Activated CD8-positive, alpha-beta T cell treated with anti-CD3 and anti-CD28 coated beads for 36 hours (primary cell): ENCODE measurements around the gene ATP8B4. TPM values are rescaled to one million over a fixed set of nuclear protein-coding genes. Genes with fewer than 3 reads are reported as not detected.

Source experiments
- ATAC-seq: fragments of 200-7000 bp; cut with Tn5 transposase; one replicate; pipeline ENCODE4 v1.10.0; 2021; ENCODE audit warnings: mild to moderate bottlenecking, moderate library complexity
- CTCF ChIA-PET: fragments of 350-600 bp; sonication (Branson Sonifier 250); formaldehyde crosslinking; loops from one replicate; lab custom pipeline; 2021; ENCODE audit warnings: antibody characterized with exemption; lab: Charles Lee
- POLR2A ChIA-PET: fragments of 350-600 bp; sonication (Branson Sonifier 250); formaldehyde crosslinking; loops from one replicate; lab custom pipeline; 2021; ENCODE audit warnings: antibody characterized with exemption; lab: Charles Lee
- DNase-seq: peaks from one replicate; pipeline ENCODE4 v3.0.0-alpha.2; 2020
- H3K27ac Mint-ChIP-seq: one replicate; pipeline ENCODE4 v1.8.0; 2021; ENCODE audit warnings: mild to moderate bottlenecking, mixed read lengths
- H3K27me3 Mint-ChIP-seq: one replicate; pipeline ENCODE4 v1.8.0; 2021; ENCODE audit warnings: mixed read lengths
- H3K36me3 Mint-ChIP-seq: one replicate; pipeline ENCODE4 v1.8.0; 2021; ENCODE audit warnings: low read depth, mixed read lengths
- H3K4me1 Mint-ChIP-seq: one replicate; pipeline ENCODE4 v1.8.0; 2021; ENCODE audit warnings: low read depth, mixed read lengths
- H3K4me3 Mint-ChIP-seq: one replicate; pipeline ENCODE4 v1.8.0; 2021; ENCODE audit warnings: mild to moderate bottlenecking, moderate library complexity, mixed read lengths
- H3K9me3 Mint-ChIP-seq: one replicate; pipeline ENCODE4 v1.8.0; 2021; ENCODE audit warnings: mixed read lengths
- intact Hi-C: fragments of 100-400 bp; cut with micrococcal nuclease; formaldehyde crosslinking; loops from one replicate; pipeline ENCODE4 v1.10.0; 2022
- total RNA-seq, 2 experiments: library from RNA; stranded (reverse); gene quantifications; one replicate each; pipeline ENCODE4 v1.2.3, GENCODE V29; 2021
- TF ChIP-seq, protein P1 (sequence below): fragments of 200-600 bp; IDR thresholded peaks from one replicate; pipeline ENCODE4 v1.8.0; 2022; ENCODE audit warnings: antibody characterized with exemption, mild to moderate bottlenecking

The ATP8B4 gene
- total RNA-seq, 2 experiments from 2014 or later: 4.6 to 5.8 TPM

- Mint-ChIP-seq H3K27ac (peak overlapping the region; percentile 10), H3K9me3 (no peaks in the 10 kb centered on the region), H3K27me3 (peaks cover 21% of the 10 kb centered on the region), H3K4me1 (peaks cover 20% of the 10 kb centered on the region), H3K36me3 (no peaks in the 10 kb centered on the region), H3K4me3 (no peak overlapping the region)
- intact Hi-C loops: no loop called here
- TF ChIP-seq, protein P1, sequence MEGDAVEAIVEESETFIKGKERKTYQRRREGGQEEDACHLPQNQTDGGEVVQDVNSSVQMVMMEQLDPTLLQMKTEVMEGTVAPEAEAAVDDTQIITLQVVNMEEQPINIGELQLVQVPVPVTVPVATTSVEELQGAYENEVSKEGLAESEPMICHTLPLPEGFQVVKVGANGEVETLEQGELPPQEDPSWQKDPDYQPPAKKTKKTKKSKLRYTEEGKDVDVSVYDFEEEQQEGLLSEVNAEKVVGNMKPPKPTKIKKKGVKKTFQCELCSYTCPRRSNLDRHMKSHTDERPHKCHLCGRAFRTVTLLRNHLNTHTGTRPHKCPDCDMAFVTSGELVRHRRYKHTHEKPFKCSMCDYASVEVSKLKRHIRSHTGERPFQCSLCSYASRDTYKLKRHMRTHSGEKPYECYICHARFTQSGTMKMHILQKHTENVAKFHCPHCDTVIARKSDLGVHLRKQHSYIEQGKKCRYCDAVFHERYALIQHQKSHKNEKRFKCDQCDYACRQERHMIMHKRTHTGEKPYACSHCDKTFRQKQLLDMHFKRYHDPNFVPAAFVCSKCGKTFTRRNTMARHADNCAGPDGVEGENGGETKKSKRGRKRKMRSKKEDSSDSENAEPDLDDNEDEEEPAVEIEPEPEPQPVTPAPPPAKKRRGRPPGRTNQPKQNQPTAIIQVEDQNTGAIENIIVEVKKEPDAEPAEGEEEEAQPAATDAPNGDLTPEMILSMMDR: no peak
- ChIA-PET CTCF (interaction anchor here (2.2 kb wide), 1 partner anchor 14 kb away, joined by 7 read pairs; no protein-coding TSS in a partner anchor), POLR2A (interaction anchor here (0.9 kb wide), 1 partner anchor 9 kb away, joined by 3 read pairs; no protein-coding TSS in a partner anchor)
- ATAC-seq: peak; percentile 90
- DNase-seq: peak; percentile 47
Observed at GRCh38 chr15:50066202-50066601, 52.8 kb downstream of the ATP8B4 start.

DNA sequence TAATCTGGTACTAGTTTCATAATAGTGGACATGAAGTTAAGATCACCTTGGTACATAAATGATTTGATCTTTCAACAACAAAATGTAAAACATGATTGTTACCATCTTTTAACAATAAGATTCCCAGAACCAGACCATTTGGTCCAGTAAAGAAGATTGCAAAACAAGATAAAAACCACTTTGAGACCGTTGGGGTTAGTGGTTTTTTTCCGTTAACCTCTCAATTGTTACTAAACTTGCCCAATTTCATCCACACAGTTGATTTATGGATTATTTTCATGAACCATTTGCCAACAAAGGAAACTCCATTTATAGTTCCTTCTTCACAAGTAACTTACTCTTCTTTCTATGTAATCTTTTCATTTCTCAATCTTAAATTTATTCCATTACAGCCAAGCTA lies 53.8 kb downstream of the ATP8B4 start:
- Mint-ChIP-seq H3K27ac (no peak overlapping the region), H3K9me3 (no peaks in the 10 kb centered on the region), H3K4me3 (no peak overlapping the region), H3K4me1 (peaks cover 20% of the 10 kb centered on the region), H3K36me3 (no peaks in the 10 kb centered on the region), H3K27me3 (peaks cover 19% of the 10 kb centered on the region)
- TF ChIP-seq, protein P1: no peak
- ATAC-seq (no peak), DNase-seq (no peak)
- intact Hi-C loops: no loop called here
- CTCF ChIA-PET: no interaction called here
- POLR2A ChIA-PET: interaction anchor here (0.7 kb wide), 1 partner anchor 180 kb away, joined by 3 read pairs; no protein-coding TSS in a partner anchor

DNA sequence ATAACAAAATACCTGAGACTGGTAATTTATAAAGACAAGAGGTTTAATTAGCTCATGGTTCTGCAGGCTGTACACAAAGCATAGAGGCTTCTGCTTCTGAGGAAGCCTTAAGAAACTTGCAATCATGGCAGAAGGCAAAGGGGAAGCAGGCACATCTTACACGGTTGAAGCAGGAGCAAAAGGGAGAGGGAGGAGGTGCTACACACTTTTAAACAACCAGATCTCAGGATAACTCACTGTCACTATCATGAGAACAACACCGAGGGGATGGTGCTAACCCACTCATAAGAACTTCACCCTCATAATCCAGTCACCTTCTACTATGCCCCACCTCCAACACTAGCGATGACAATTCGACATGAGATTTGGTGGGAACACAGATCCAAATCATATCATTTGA lies 54.4 kb downstream of the ATP8B4 start:
- H3K4me3 Mint-ChIP-seq: no peak overlapping the region
- ChIA-PET CTCF (no interaction called here), POLR2A (no interaction called here)
- H3K27ac Mint-ChIP-seq: no peak overlapping the region
- H3K36me3 Mint-ChIP-seq: no peaks in the 10 kb centered on the region
- DNase-seq (no peak), ATAC-seq (peak; percentile 34)
- TF ChIP-seq, protein P1: no peak
- H3K27me3 Mint-ChIP-seq: peaks cover 19% of the 10 kb centered on the region
- intact Hi-C loops: no loop called here
- H3K9me3 Mint-ChIP-seq: no peaks in the 10 kb centered on the region
- H3K4me1 Mint-ChIP-seq: peaks cover 20% of the 10 kb centered on the region

GRCh38 chr15:50063226-50063625 lies 55.8 kb downstream of the ATP8B4 start:
- Mint-ChIP-seq H3K4me1 (peaks cover 20% of the 10 kb centered on the region), H3K36me3 (no peaks in the 10 kb centered on the region), H3K4me3 (no peak overlapping the region), H3K9me3 (no peaks in the 10 kb centered on the region), H3K27ac (no peak overlapping the region), H3K27me3 (peaks cover 19% of the 10 kb centered on the region)
- TF ChIP-seq, protein P1: no peak
- intact Hi-C loops: no loop called here
- no peak for ATAC-seq
- DNase-seq: no peak
- POLR2A ChIA-PET: no interaction called here
- CTCF ChIA-PET: interaction anchor here (0.6 to 1.1 kb wide), 3 partner anchors 24 to 1041 kb away, joined by 3 to 4 read pairs (median 3); no protein-coding TSS in a partner anchor

- H3K27ac Mint-ChIP-seq: no peak overlapping the region
- intact Hi-C loops: no loop called here
- POLR2A ChIA-PET: no interaction called here
- no peak overlapping the region for H3K4me3 Mint-ChIP-seq
- H3K27me3 Mint-ChIP-seq: peaks cover 13% of the 10 kb centered on the region
- DNase-seq: no peak
- no peak for ATAC-seq
- no peaks in the 10 kb centered on the region for H3K9me3 Mint-ChIP-seq
- TF ChIP-seq, protein P1: no peak
- H3K36me3 Mint-ChIP-seq: no peaks in the 10 kb centered on the region
- CTCF ChIA-PET: interaction anchor here (2.0 to 2.1 kb wide), 2 partner anchors 10 to 83 kb away, joined by 4 to 5 read pairs; no protein-coding TSS in a partner anchor
- H3K4me1 Mint-ChIP-seq: peaks cover 12% of the 10 kb centered on the region
Observed at GRCh38 chr15:50061503-50061902, 57.5 kb downstream of the ATP8B4 start.
